ENCODE results near the gene NRCAM.
"Not testable (repeated sequence)": the region's sequence is repeated elsewhere in the genome, so short reads cannot be mapped to it uniquely, and the experiment has no call there.

Gene NRCAM

GRCh38 chr7:108345710-108346336 is 110.4 kb downstream of the NRCAM start:
- DNase-seq (ENCODE audit: low read depth) = no peak

DNA sequence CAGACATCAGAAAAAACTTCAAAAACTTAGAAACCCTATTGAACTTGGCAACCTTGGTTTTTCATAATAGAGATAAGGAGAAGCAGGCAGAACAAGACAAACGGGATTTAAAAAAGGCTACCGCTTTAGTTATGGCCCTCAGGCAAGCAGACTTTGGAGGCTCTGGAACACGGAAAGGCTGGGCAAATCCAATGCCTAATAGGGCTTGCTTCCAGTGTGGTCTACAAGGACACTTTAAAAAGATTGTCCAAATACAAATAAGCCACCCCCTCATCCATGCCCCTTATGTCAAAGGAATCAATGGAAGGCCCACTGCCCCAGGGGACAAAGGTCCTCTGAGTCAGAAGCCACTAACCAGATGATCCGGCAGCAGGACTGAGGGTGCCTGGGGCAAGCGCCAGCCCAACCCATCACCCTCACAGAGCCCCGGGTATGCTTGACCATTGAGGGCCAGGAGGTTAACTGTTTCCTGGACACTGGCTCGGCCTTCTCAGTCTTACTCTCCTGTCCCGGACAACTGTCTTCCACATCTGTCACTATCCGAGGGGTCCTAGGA is 115.3 kb downstream of the NRCAM start:
- no peak for DNase-seq (ENCODE audit: low read depth)

DNA sequence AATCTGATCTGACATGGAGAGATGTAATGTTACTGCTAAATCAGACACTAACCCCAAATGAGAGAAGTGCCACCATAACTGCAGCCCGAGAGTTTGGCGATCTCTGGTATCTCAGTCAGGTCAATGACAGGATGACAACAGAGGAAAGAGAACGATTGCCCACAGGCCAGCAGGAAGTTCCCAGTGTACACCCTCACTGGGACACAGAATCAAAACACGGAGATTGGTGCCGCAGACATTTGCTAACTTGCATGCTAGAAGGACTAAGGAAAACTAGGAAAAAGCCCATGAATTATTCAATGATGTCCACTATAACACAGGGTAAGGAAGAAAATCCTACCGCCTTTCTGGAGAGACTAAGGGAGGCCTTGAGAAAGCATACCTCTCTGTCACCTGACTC is 115.8 kb downstream of the NRCAM start:
- not testable (repeated sequence) for DNase-seq (ENCODE audit: low read depth)

- DNase-seq (ENCODE audit: low read depth) = no peak
Measured at GRCh38 chr7:108335269-108335918, 120.8 kb downstream of the NRCAM start.

DNA sequence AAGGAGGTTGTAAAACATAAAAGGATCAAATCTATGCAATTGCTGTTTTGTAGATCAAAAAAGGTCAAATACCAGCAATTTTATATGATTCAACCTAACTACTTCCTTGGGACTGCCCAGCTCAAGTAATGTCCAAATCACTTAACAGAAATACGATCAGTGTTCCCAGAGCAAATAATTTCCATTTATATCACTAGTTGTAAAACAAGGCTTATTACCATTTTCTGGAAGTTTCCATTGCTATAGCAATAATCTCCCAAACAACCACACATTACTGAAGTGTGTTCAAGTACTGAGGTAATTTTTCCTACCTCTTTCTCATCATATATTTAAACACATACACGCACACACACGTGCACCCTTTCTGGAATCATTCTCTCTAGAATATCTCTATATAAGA is 123.3 kb downstream of the NRCAM start:
- DNase-seq (ENCODE audit: low read depth) = no peak

DNA sequence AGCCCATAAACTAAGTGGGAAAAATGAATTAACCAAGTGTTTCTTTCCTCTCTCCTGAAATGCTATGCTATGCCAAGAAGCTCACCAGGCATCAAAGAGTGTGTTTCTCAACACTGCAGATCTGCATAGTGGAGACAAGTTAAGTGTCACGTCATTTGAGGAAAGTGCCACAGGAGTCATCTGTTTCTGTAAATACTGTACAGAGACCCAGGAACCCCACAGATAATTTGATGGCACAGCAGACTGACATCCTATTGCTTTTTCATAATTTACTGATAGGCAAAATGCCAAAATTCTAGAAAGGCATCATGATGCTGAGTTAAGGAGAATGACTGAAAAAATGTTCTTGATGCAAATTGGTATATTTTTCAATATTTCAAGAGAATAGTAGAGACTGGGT is 124.3 kb downstream of the NRCAM start:
- no peak for DNase-seq (ENCODE audit: low read depth)

- no peak for DNase-seq (ENCODE audit: low read depth)
Measured at GRCh38 chr7:108330227-108330626, 126.0 kb downstream of the NRCAM start.

- DNase-seq (ENCODE audit: low read depth) = no peak
Measured at GRCh38 chr7:108329514-108329913, 126.7 kb downstream of the NRCAM start.

DNA sequence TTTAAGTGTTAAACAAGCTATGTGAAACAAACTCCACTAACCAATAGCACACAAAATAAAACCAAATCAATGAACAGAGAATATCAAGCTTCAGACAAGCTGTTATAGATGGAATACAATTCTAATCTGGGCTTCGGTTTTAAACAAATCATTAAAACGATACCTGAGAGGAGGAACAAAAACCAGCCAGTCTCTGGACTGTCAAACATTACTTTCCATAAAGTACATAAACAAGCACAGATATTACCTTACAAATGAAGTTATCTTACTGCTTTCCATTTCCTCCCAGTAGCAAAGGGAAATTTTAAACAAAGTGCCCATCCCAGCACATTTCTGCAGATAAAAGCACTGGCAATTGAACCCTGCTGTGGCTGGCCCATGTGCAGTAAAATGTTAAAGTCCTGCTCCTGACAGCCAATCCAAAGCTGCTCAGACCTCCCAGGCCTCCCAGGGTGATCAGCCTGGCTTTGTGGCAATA is 128.0 kb downstream of the NRCAM start:
- no peak for DNase-seq (ENCODE audit: low read depth)

GRCh38 chr7:108327353-108327752 is 128.9 kb downstream of the NRCAM start:
- no peak for DNase-seq (ENCODE audit: low read depth)

GRCh38 chr7:108326938-108327337 is 129.3 kb downstream of the NRCAM start:
- no peak for DNase-seq (ENCODE audit: low read depth)

GRCh38 chr7:108324053-108325038 is 131.9 kb downstream of the NRCAM start:
- DNase-seq (ENCODE audit: low read depth) = no peak

GRCh38 chr7:108322925-108323832 is 133.1 kb downstream of the NRCAM start:
- no peak for DNase-seq (ENCODE audit: low read depth)

DNA sequence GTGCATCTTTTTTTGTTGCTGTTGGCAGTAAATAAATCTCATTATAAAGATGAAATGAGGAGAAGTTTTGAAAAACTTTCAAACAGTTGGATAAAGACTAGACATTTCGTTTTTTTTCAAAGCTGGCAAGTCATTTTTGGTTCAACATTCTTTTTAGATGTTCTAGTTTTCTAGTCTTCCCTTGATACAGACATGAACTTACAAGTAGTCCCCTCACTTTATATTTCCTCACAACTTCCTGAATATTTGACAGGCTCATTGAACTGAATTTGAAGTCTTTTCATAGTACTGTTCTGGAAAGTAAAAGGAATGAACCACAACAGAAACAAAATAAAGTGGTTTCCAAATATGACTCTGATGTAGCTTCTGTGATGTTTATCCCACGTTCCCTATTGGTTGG is 134.2 kb downstream of the NRCAM start:
- DNase-seq (ENCODE audit: low read depth) = no peak

GRCh38 chr7:108321359-108321758 is 134.9 kb downstream of the NRCAM start:
- DNase-seq (ENCODE audit: low read depth) = no peak

DNA sequence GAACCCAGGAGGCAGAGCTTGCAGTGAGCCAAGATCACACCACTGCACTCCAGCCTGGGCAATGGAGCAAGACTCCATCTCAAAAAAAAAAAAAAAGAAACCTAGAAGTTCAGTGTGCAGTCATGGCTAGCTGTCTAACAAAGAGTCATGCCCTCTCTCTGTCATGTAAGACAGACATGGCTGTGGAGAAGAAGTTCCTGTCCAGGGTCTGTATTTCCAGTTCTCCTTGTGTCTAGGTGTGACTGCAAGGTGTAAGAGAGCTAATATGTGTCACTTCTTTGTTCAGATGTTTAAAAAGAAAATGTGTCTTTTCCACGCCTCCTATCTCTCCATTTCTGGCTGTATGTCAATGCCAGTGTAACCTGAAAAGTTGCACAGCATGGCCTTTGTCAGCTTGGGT is 139.5 kb downstream of the NRCAM start:
- DNase-seq (ENCODE audit: low read depth) = no peak

DNA sequence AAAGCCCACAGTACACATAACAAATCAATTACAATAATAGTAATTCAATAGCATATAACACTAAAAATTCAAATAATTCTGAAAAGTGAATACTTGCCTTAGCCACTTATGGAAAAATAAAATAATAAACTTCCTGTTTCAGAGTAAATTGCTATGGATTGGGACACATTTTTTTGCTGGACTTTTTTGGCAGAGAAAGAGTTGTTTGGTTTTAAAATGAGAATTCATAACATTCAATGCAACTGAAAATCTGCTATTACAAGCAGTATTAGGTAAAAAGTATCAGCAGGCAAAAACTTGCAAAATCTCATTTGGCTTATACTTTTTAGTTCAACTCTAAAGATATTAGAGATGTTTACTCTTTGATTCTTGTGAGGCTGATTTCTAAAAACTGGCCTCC is 141.7 kb downstream of the NRCAM start:
- no peak for DNase-seq (ENCODE audit: low read depth)

DNA sequence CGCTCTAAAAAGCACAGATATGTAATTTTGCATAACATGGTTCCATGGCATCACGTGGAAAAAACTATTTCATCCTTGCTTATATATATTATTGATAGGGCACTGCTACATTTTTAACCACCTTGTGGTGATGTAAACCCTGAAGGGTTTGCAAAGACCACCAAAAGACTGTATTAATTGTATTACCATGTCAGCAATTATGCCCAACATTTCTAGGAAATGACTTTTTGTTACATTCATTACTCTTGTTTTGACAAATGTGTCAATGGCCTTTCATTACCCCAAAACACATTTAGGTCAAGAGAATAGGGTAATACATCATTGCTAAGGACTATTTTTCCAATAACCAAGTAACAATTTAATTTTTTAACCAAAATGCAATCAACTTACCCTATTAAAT is 142.2 kb downstream of the NRCAM start:
- DNase-seq (ENCODE audit: low read depth) = no peak

DNA sequence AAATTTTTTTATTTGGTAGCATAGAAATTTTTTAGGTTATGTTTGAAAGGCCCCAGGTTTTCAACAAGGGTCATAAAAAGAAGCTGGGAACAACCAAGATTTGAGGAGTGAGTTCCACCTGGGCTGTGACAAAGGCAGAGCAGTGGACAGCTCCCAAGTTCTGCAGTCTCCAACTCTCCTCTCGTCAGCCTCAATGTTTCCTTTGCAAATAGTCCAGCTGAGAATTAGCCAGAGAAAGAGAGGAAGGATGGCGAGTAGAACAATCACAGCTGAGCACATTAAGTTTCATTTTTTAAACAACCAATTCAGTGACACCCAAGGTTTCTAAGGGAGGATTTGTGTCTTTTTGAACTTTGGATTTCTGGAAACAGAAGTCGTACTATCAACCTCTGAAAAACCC is 143.2 kb downstream of the NRCAM start:
- no peak for DNase-seq (ENCODE audit: low read depth)

DNA sequence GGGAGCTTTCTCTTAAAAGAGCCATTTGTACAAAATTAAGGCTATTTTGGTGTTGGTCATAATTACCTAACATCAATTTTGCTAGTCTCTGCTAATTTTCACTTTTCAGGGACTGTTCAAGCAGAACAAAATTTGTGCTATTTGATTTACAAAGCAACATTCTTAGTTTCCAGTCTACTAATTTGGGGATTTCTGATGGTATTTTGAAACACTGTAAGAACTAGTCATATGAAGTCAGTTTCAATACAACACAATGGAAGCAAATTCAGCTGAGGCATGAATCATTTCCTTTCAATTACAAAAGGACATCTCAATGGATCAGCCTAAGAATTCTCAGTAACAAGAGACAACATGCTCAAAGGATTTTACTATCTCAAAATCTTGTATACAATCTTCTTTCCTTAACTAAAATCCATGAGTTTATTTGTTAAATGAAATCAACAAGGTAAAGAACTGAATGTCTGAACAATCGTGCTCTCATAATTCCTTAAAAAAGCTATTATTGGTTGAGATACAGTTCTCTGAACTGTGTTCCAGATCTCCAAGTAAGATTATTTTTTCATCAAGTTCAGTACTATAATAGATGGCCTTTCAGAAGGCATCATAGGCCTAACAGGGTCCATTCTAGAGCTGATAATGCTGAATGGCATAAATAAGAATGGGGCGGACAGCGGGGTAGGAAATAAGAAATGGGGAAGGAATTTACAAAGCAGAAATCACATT is 144.6 kb downstream of the NRCAM start:
- DNase-seq (ENCODE audit: low read depth) = no peak

DNA sequence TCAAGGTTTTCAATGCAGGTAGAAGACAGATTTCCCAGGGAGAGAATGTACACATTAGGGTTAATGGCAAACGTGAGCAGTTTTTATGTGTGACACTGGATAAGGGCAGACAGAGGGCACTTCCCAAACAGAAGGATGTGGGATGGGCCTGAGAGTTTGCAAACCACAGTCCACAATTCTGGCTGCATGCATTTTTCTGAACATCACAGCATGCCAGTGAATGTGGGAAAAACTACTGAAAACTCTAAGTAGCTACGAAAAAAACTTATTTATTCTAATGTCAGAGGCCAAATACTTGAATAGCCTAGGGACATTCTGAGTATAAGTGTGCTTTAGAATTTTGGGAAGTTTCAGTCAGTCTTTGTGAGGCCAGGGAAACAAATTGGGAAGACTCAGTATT is 145.9 kb downstream of the NRCAM start:
- DNase-seq (ENCODE audit: low read depth) = no peak

Data from T follicular helper cell (primary cell).